WTC11 (cell line): ENCODE results near the gene ACTG2. TPM values are rescaled to one million over a fixed set of nuclear protein-coding genes. Genes with fewer than 3 reads are reported as not detected.

Experiments
- ATAC-seq: fragments of 200-7000 bp; cut with Tn5 transposase; 2 replicates; pipeline ENCODE4 v1.10.0; 2021; ENCODE audit warnings: mild to moderate bottlenecking, moderate library complexity
- Bru-seq: library from RNA; stranded (reverse); fragments of 400-500 nt; gene quantifications from one replicate; lab custom pipeline; 2021; lab: Mats Ljungman, UMichigan
- CTCF ChIA-PET: fragments of 300-600 bp; sonication (Branson Sonifier 250); formaldehyde crosslinking; loops from one replicate; lab custom pipeline; 2021; ENCODE audit warnings: antibody characterized with exemption; lab: Charles Lee
- POLR2A ChIA-PET: fragments of 350-600 bp; sonication (Branson Sonifier 250); formaldehyde crosslinking; loops from one replicate; lab custom pipeline; 2021; ENCODE audit warnings: antibody characterized with exemption; lab: Charles Lee
- DNase-seq: peaks from one replicate; pipeline ENCODE4 v3.0.0; 2021; ENCODE audit warnings: low spot score
- H3K27ac Mint-ChIP-seq: 2 replicates; pipeline ENCODE4 v1.8.0; 2021; ENCODE audit warnings: mixed read lengths
- H3K27me3 Mint-ChIP-seq: 2 replicates; pipeline ENCODE4 v1.8.0; 2021; ENCODE audit warnings: low read depth, mild to moderate bottlenecking, moderate library complexity, mixed read lengths
- H3K36me3 Mint-ChIP-seq: 2 replicates; pipeline ENCODE4 v1.8.0; 2021; ENCODE audit warnings: mixed read lengths
- H3K4me1 Mint-ChIP-seq: 2 replicates; pipeline ENCODE4 v1.8.0; 2022; ENCODE audit warnings: mixed read lengths
- H3K4me3 Mint-ChIP-seq: 2 replicates; pipeline ENCODE4 v1.8.0; 2021; ENCODE audit warnings: mild to moderate bottlenecking, moderate library complexity, mixed read lengths
- H3K9me3 Mint-ChIP-seq: 2 replicates; pipeline ENCODE4 v1.8.0; 2021; ENCODE audit warnings: mixed read lengths
- GRHL2 ChIP-seq: fragments of 250-450 bp; sonication (Bioruptor Pico); IDR thresholded peaks from 2 replicates; pipeline ENCODE4 v1.8.0; 2022; ENCODE audit warnings: mild to moderate bottlenecking, moderate library complexity; ENCODE audit not compliant: insufficient replicate concordance, severe bottlenecking
- GTF2I ChIP-seq: fragments of 250-450 bp; sonication (Bioruptor Pico); conservative IDR thresholded peaks from 2 replicates; pipeline ENCODE4 v1.4.0; 2021; ENCODE audit warnings: mild to moderate bottlenecking
- OVOL2 ChIP-seq: fragments of 250-450 bp; sonication (Bioruptor Pico); IDR thresholded peaks from 2 replicates; pipeline ENCODE4 v1.9.0; 2021; ENCODE audit warnings: mild to moderate bottlenecking, borderline replicate concordance
- RELA ChIP-seq: sonication (generic); formaldehyde crosslinking; IDR thresholded peaks from 2 replicates; pipeline ENCODE4 v1.8.1; 2022; ENCODE audit warnings: missing genetic modification reagents, mild to moderate bottlenecking, borderline replicate concordance
- TEAD4 ChIP-seq: sonication (generic); formaldehyde crosslinking; IDR thresholded peaks from 2 replicates; pipeline ENCODE4 v1.8.0; 2022; ENCODE audit warnings: mild to moderate bottlenecking, missing genetic modification reagents
- long read RNA-seq, 3 experiments: library from RNA in 1 of 3; library from capped mRNA in 1 of 3; library from polyadenylated mRNA in 1 of 3; unstranded in 2 of 3; stranded (forward) in 1 of 3; transcript quantifications; one replicate each; pipeline ENCODE4 v2.0.0, GENCODE V29; 2021
- total RNA-seq: library from RNA; stranded (reverse); gene quantifications from 3 replicates; pipeline ENCODE4 v1.2.3, GENCODE V29; 2021
- TF ChIP-seq, protein P1 (sequence below): sonication (generic); formaldehyde crosslinking; IDR thresholded peaks from 2 replicates; pipeline ENCODE4 v1.8.0; 2023; ENCODE audit warnings: missing genetic modification reagents
- TF ChIP-seq, protein P2 (sequence below): fragments of 250-450 bp; sonication (Bioruptor Pico); IDR thresholded peaks from 2 replicates; pipeline ENCODE4 v1.9.0; 2021; ENCODE audit warnings: mild to moderate bottlenecking, borderline replicate concordance
- TF ChIP-seq, protein P3 (sequence below): sonication (generic); formaldehyde crosslinking; IDR thresholded peaks from 2 replicates; pipeline ENCODE4 v1.8.1; 2022; ENCODE audit warnings: mild to moderate bottlenecking, missing genetic modification reagents, moderate library complexity, borderline replicate concordance
- TF ChIP-seq, protein P4 (sequence below): sonication (generic); formaldehyde crosslinking; IDR thresholded peaks from 2 replicates; pipeline ENCODE4 v1.8.0; 2022; ENCODE audit warnings: mild to moderate bottlenecking, missing genetic modification reagents
- TF ChIP-seq, protein P5 (sequence below): sonication (generic); formaldehyde crosslinking; IDR thresholded peaks from 2 replicates; pipeline ENCODE4 v1.8.0; 2022; ENCODE audit warnings: missing genetic modification reagents
- TF ChIP-seq, protein P6 (sequence below): sonication (generic); formaldehyde crosslinking; conservative IDR thresholded peaks from 2 replicates; pipeline ENCODE4 v1.8.1; 2022; ENCODE audit warnings: mild to moderate bottlenecking, missing genetic modification reagents

ACTG2 gene
- 1.4 to 2.7 TPM (median 1.8 TPM) in 3 replicates for total RNA-seq
- Bru-seq, nascent RNA: percentile 6 among the genes with signal in this experiment
- long read RNA-seq, experiment 1, transcript ACTG2-201 (9 exons, 1,530 nt): major isoform, 6 of 6 reads
- long read RNA-seq, experiment 1, partial matches to known transcripts: 0 of 6 reads
- long read RNA-seq, experiment 1, other reads (novel, unspliced or antisense): 0 of 6 reads
- long read RNA-seq, experiment 2, partial matches to known transcripts: 1 of 1 reads
- long read RNA-seq, experiment 2, other reads (novel, unspliced or antisense): 0 of 1 reads
- long read RNA-seq, experiment 3, transcript ACTG2-201 (9 exons, 1,530 nt): major isoform, 12 of 16 reads
- long read RNA-seq, experiment 3, partial matches to known transcripts: 1 of 16 reads
- long read RNA-seq, experiment 3, other reads (novel, unspliced or antisense): 2 of 16 reads

DNA sequence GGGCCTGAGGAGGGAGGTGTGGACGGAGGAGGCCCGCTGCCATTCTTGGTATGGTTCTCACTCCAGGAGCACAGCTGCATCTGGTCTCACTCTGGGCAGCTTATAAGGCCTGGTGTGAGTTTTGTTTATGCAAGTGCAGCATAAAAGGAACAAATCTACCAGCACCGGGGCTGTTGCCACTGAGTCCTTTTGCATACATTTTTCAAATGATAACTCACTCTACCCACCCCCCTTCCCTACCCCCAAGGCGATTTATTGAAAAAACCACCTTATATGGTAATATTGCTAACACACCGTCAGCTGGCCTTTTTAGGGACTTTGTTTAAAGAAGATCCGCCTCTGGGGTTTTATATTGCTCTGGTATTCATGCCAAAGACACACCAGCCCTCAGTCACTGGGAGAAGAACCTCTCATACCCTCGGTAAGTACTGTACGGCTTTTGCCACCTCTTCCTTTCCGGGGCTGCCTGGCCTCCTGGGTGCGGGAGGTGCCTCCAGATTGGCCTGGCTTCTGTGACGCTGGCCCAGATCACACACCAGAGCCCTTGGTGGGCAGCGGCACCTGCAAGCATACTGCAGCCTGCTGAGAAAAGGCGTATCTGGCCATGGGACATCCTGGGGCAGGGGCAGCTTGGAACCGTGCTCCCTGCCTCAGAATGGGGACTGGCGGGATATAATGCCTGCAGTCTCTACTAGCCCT lies at the start of gene ACTG2:
TSS of gene ACTG2 (plus strand) at position 378 of the 699 bp plus-strand sequence. CDS start 8,304 bp downstream, outside the sequence.
- H3K4me1 Mint-ChIP-seq: no peaks in the 10 kb centered on the region
- no peaks in the 10 kb centered on the region for H3K36me3 Mint-ChIP-seq
- H3K9me3 Mint-ChIP-seq: no peaks in the 10 kb centered on the region
- ATAC-seq (peak; percentile 43), DNase-seq (no peak)
- H3K4me3 Mint-ChIP-seq: no peak within 1 kb of the TSS
- no peaks in the 10 kb centered on the region; the same call in 1 of the 2 replicates for H3K27me3 Mint-ChIP-seq
- ChIA-PET POLR2A (no interaction called here), CTCF (interaction anchor here (0.8 to 4.3 kb wide), 6 partner anchors 14 to 213 kb away, joined by 3 to 14 read pairs (median 4); no protein-coding TSS in a partner anchor)
- TF ChIP-seq, protein P1, sequence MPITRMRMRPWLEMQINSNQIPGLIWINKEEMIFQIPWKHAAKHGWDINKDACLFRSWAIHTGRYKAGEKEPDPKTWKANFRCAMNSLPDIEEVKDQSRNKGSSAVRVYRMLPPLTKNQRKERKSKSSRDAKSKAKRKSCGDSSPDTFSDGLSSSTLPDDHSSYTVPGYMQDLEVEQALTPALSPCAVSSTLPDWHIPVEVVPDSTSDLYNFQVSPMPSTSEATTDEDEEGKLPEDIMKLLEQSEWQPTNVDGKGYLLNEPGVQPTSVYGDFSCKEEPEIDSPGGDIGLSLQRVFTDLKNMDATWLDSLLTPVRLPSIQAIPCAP: no peak
- TF ChIP-seq RELA (CRISPR knock-in tag): no peak
- TF ChIP-seq, protein P2, sequence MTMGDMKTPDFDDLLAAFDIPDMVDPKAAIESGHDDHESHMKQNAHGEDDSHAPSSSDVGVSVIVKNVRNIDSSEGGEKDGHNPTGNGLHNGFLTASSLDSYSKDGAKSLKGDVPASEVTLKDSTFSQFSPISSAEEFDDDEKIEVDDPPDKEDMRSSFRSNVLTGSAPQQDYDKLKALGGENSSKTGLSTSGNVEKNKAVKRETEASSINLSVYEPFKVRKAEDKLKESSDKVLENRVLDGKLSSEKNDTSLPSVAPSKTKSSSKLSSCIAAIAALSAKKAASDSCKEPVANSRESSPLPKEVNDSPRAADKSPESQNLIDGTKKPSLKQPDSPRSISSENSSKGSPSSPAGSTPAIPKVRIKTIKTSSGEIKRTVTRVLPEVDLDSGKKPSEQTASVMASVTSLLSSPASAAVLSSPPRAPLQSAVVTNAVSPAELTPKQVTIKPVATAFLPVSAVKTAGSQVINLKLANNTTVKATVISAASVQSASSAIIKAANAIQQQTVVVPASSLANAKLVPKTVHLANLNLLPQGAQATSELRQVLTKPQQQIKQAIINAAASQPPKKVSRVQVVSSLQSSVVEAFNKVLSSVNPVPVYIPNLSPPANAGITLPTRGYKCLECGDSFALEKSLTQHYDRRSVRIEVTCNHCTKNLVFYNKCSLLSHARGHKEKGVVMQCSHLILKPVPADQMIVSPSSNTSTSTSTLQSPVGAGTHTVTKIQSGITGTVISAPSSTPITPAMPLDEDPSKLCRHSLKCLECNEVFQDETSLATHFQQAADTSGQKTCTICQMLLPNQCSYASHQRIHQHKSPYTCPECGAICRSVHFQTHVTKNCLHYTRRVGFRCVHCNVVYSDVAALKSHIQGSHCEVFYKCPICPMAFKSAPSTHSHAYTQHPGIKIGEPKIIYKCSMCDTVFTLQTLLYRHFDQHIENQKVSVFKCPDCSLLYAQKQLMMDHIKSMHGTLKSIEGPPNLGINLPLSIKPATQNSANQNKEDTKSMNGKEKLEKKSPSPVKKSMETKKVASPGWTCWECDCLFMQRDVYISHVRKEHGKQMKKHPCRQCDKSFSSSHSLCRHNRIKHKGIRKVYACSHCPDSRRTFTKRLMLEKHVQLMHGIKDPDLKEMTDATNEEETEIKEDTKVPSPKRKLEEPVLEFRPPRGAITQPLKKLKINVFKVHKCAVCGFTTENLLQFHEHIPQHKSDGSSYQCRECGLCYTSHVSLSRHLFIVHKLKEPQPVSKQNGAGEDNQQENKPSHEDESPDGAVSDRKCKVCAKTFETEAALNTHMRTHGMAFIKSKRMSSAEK (CRISPR knock-in tag): no peak
- TF ChIP-seq, protein P3, sequence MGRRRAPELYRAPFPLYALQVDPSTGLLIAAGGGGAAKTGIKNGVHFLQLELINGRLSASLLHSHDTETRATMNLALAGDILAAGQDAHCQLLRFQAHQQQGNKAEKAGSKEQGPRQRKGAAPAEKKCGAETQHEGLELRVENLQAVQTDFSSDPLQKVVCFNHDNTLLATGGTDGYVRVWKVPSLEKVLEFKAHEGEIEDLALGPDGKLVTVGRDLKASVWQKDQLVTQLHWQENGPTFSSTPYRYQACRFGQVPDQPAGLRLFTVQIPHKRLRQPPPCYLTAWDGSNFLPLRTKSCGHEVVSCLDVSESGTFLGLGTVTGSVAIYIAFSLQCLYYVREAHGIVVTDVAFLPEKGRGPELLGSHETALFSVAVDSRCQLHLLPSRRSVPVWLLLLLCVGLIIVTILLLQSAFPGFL (CRISPR knock-in tag): no peak
- TF ChIP-seq GRHL2 (CRISPR knock-in tag): no peak
- TF ChIP-seq, protein P4, sequence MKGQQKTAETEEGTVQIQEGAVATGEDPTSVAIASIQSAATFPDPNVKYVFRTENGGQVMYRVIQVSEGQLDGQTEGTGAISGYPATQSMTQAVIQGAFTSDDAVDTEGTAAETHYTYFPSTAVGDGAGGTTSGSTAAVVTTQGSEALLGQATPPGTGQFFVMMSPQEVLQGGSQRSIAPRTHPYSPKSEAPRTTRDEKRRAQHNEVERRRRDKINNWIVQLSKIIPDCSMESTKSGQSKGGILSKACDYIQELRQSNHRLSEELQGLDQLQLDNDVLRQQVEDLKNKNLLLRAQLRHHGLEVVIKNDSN (CRISPR knock-in tag): no peak
- no peak for TF ChIP-seq TEAD4
- TF ChIP-seq, protein P5, sequence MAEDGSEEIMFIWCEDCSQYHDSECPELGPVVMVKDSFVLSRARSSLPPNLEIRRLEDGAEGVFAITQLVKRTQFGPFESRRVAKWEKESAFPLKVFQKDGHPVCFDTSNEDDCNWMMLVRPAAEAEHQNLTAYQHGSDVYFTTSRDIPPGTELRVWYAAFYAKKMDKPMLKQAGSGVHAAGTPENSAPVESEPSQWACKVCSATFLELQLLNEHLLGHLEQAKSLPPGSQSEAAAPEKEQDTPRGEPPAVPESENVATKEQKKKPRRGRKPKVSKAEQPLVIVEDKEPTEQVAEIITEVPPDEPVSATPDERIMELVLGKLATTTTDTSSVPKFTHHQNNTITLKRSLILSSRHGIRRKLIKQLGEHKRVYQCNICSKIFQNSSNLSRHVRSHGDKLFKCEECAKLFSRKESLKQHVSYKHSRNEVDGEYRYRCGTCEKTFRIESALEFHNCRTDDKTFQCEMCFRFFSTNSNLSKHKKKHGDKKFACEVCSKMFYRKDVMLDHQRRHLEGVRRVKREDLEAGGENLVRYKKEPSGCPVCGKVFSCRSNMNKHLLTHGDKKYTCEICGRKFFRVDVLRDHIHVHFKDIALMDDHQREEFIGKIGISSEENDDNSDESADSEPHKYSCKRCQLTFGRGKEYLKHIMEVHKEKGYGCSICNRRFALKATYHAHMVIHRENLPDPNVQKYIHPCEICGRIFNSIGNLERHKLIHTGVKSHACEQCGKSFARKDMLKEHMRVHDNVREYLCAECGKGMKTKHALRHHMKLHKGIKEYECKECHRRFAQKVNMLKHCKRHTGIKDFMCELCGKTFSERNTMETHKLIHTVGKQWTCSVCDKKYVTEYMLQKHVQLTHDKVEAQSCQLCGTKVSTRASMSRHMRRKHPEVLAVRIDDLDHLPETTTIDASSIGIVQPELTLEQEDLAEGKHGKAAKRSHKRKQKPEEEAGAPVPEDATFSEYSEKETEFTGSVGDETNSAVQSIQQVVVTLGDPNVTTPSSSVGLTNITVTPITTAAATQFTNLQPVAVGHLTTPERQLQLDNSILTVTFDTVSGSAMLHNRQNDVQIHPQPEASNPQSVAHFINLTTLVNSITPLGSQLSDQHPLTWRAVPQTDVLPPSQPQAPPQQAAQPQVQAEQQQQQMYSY (CRISPR knock-in tag): no peak
- no peak for TF ChIP-seq OVOL2
- TF ChIP-seq, protein P6, sequence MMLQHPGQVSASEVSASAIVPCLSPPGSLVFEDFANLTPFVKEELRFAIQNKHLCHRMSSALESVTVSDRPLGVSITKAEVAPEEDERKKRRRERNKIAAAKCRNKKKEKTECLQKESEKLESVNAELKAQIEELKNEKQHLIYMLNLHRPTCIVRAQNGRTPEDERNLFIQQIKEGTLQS (CRISPR knock-in tag): no peak
- no peak for TF ChIP-seq GTF2I
- H3K27ac Mint-ChIP-seq: no peak within 1 kb of the TSS
